Left forelimb (tissue), 1 donor: ENCODE results near the gene YTHDC2.

Experiments
- DNase-seq: peaks from one replicate; pipeline ENCODE4 v3.0.0-alpha.2; 2018; ENCODE audit warnings: low spot score

YTHDC2 gene

GRCh38 chr5:113513384-113514288 is at the start of gene YTHDC2:
Gene YTHDC2, plus strand, starts transcription at chr5:113513694. Its CDS starts 202 bp downstream, at chr5:113513896.
- DNase-seq: peak; percentile 95

- no peak for DNase-seq
These were observed 39.3 kb upstream of the YTHDC2 start for GRCh38 chr5:113474100-113474728.

GRCh38 chr5:113478691-113479090 is 34.8 kb upstream of the YTHDC2 start:
- no peak for DNase-seq

- no peak for DNase-seq
These were observed 33.3 kb upstream of the YTHDC2 start for GRCh38 chr5:113480243-113480642.

GRCh38 chr5:113487416-113487780 is 26.1 kb upstream of the YTHDC2 start:
- DNase-seq: no peak

GRCh38 chr5:113487781-113488644 is 25.5 kb upstream of the YTHDC2 start, which contains the start of gene MCC:
Gene MCC, minus strand, starts transcription at chr5:113488453.
- DNase-seq: peak; percentile 89

GRCh38 chr5:113488645-113489184 is 24.8 kb upstream of the YTHDC2 start:
- no peak for DNase-seq

- DNase-seq: no peak
These were observed 24.2 kb upstream of the YTHDC2 start for GRCh38 chr5:113489299-113489698.

- DNase-seq: no peak
These were observed 23.2 kb upstream of the YTHDC2 start for GRCh38 chr5:113490317-113490716.

- DNase-seq: no peak
These were observed 22.5 kb upstream of the YTHDC2 start for GRCh38 chr5:113491022-113491421.

GRCh38 chr5:113493446-113493845 is 20.0 kb upstream of the YTHDC2 start:
- no peak for DNase-seq

GRCh38 chr5:113495422-113495841 is 18.1 kb upstream of the YTHDC2 start:
- DNase-seq: no peak

GRCh38 chr5:113502073-113502472 is 11.4 kb upstream of the YTHDC2 start:
- no peak for DNase-seq

GRCh38 chr5:113503146-113503545 is 10.3 kb upstream of the YTHDC2 start:
- no peak for DNase-seq

GRCh38 chr5:113505181-113505580 is 8.3 kb upstream of the YTHDC2 start:
- DNase-seq: no peak

GRCh38 chr5:113507601-113508000 is 5.9 kb upstream of the YTHDC2 start:
- no peak for DNase-seq

- DNase-seq: no peak
These were observed 4.7 kb upstream of the YTHDC2 start for GRCh38 chr5:113508756-113509155.

GRCh38 chr5:113510836-113511451 is 2.5 kb upstream of the YTHDC2 start:
- DNase-seq: no peak

- DNase-seq: no peak
These were observed 1.2 kb upstream of the YTHDC2 start for GRCh38 chr5:113512341-113512740.

- DNase-seq: no peak
These were observed 768 bp downstream of the YTHDC2 start for GRCh38 chr5:113514289-113514635.

- no peak for DNase-seq
These were observed 5.4 kb downstream of the YTHDC2 start for GRCh38 chr5:113518884-113519283.

- DNase-seq: no peak
These were observed 5.9 kb downstream of the YTHDC2 start for GRCh38 chr5:113519412-113519811.
